B cell (primary cell): ENCODE results near the gene TSPOAP1. TPM values are rescaled to one million over a fixed set of nuclear protein-coding genes. Genes with fewer than 3 reads are reported as not detected.

Experiments
- ATAC-seq: fragments of 200-7000 bp; cut with Tn5 transposase; one replicate; pipeline ENCODE4 v1.10.0; 2021; ENCODE audit warnings: low read depth, mild to moderate bottlenecking, moderate number of reproducible peaks, moderate library complexity
- CTCF ChIA-PET: fragments of 350-600 bp; sonication (Branson Sonifier 250); formaldehyde crosslinking; loops from one replicate; lab custom pipeline; 2021; ENCODE audit warnings: antibody characterized with exemption, inconsistent platforms; lab: Charles Lee
- POLR2A ChIA-PET: fragments of 350-600 bp; sonication (Branson Sonifier 250); formaldehyde crosslinking; loops from one replicate; lab custom pipeline; 2021; ENCODE audit warnings: antibody characterized with exemption; lab: Charles Lee
- DNase-seq: peaks from one replicate; pipeline ENCODE4 v3.0.0; 2013
- H2AFZ ChIP-seq: 2 replicates; pipeline ENCODE4 v1.6.1; 2012; ENCODE audit warnings: mild to moderate bottlenecking, low read depth, low read length; ENCODE audit not compliant: insufficient read depth, poor library complexity, severe bottlenecking
- H3K27ac ChIP-seq, 2 donors: 1 replicate in 1 of 2; 2 replicates in 1 of 2; pipeline ENCODE4 v1.5.1; 2012 to 2013; ENCODE audit warnings: low read length in 2 of 2, mild to moderate bottlenecking in 2 of 2, moderate library complexity in 1 of 2
- H3K27me3 ChIP-seq, 4 experiments: fragments of 200-600 bp in 1 of 4; sonication (generic) in 1 of 4; replicated peaks in 1 of 4; 1 replicate in 2 of 4; 2 replicates in 2 of 4; pipeline versions ENCODE4 v1.6.1 to v1.7.0; 2013 to 2016; ENCODE audit warnings: low read length in 3 of 4, mild to moderate bottlenecking in 2 of 4, mixed read lengths in 1 of 4, moderate library complexity in 1 of 4; ENCODE audit not compliant: insufficient read depth in 4 of 4, control insufficient read depth in 3 of 4; ENCODE audit errors: control extremely low read depth in 1 of 4
- H3K36me3 ChIP-seq, 2 experiments: replicated peaks in 1 of 2; 1 replicate in 1 of 2; 2 replicates in 1 of 2; pipeline versions ENCODE4 v1.6.1 to v1.7.1; 2013; ENCODE audit warnings: low read length in 1 of 2; ENCODE audit not compliant: insufficient read depth in 2 of 2, control insufficient read depth in 1 of 2; ENCODE audit errors: control extremely low read depth in 1 of 2, extremely low read depth in 1 of 2
- H3K4me1 ChIP-seq, 2 donors: fragments of 200-600 bp in 1 of 2; sonication (generic) in 1 of 2; 1 replicate in 1 of 2; 2 replicates in 1 of 2; pipeline versions ENCODE4 v1.5.1 to v1.6.1; 2013 to 2017; ENCODE audit warnings: low read length in 2 of 2; ENCODE audit not compliant: control insufficient read depth in 2 of 2, insufficient read depth in 2 of 2
- H3K4me2 ChIP-seq: replicated peaks from 2 replicates; pipeline ENCODE3; 2012; ENCODE audit warnings: mild to moderate bottlenecking, low read depth, low read length; ENCODE audit not compliant: poor library complexity, severe bottlenecking
- H3K4me3 ChIP-seq, 5 experiments: fragments of 200-600 bp in 1 of 5; sonication (generic) in 1 of 5; 1 replicate in 3 of 5; 2 replicates in 2 of 5; pipeline versions ENCODE4 v1.5.1 to v1.7.0; 2011 to 2016; ENCODE audit warnings: low read length in 4 of 5, mild to moderate bottlenecking in 4 of 5, low read depth in 2 of 5, control low read depth in 1 of 5, moderate library complexity in 1 of 5; ENCODE audit not compliant: insufficient read depth in 1 of 5; ENCODE audit errors: control extremely low read depth in 1 of 5, extremely low read depth in 1 of 5
- H3K79me2 ChIP-seq: fragments of 200-600 bp; sonication (generic); one replicate; pipeline ENCODE4 v1.6.0; 2016; ENCODE audit warnings: low read length; ENCODE audit not compliant: control insufficient read depth, insufficient read depth
- H3K9ac ChIP-seq: fragments of 200-600 bp; sonication (generic); 2 replicates; pipeline ENCODE4 v1.6.1; 2017; ENCODE audit warnings: mild to moderate bottlenecking, low read length, moderate library complexity
- H3K9me3 ChIP-seq, 3 donors: one replicate each; pipeline versions ENCODE4 v1.6.1 to v1.7.1; 2013; ENCODE audit warnings: low read length in 2 of 3; ENCODE audit not compliant: control insufficient read depth in 2 of 3, insufficient read depth in 1 of 3; ENCODE audit errors: control extremely low read depth in 1 of 3
- H4K20me1 ChIP-seq: 2 replicates; pipeline ENCODE4 v1.6.0; 2012; ENCODE audit warnings: mild to moderate bottlenecking, low read length; ENCODE audit not compliant: insufficient read depth, control insufficient read depth, poor library complexity, severe bottlenecking
- H3K27ac Mint-ChIP-seq: one replicate; pipeline ENCODE4 v1.8.0; 2021; ENCODE audit warnings: mixed read lengths
- H3K27me3 Mint-ChIP-seq: one replicate; pipeline ENCODE4 v1.8.0; 2021; ENCODE audit warnings: mixed read lengths
- H3K4me1 Mint-ChIP-seq: one replicate; pipeline ENCODE4 v1.8.0; 2021; ENCODE audit warnings: mixed read lengths
- H3K4me3 Mint-ChIP-seq: one replicate; pipeline ENCODE4 v1.8.0; 2021; ENCODE audit warnings: mixed read lengths
- H3K9me3 Mint-ChIP-seq: one replicate; pipeline ENCODE4 v1.8.0; 2022; ENCODE audit warnings: mixed read lengths; ENCODE audit not compliant: insufficient read depth
- CTCF ChIP-seq: fragments of 200-600 bp; IDR thresholded peaks from one replicate; pipeline ENCODE4 v1.8.0; 2022; ENCODE audit warnings: antibody characterized with exemption, mild to moderate bottlenecking
- EZH2 ChIP-seq: IDR thresholded peaks from 2 replicates; pipeline ENCODE4 v1.6.1; 2012; ENCODE audit warnings: borderline replicate concordance, low read depth, mild to moderate bottlenecking, moderate library complexity, low read length; ENCODE audit not compliant: insufficient read depth, poor library complexity, severe bottlenecking
- WGBS: methylation state at CpG from one replicate; pipeline ENCODE4 v1.1.5; 2013; ENCODE audit warnings: missing lambda C conversion rate; ENCODE audit not compliant: insufficient coverage; 5-methylcytosine and 5-hydroxymethylcytosine counted together
- intact Hi-C: fragments of 100-400 bp; cut with micrococcal nuclease; formaldehyde crosslinking; loops from one replicate; pipeline ENCODE4 v1.10.0; 2022
- polyA plus RNA-seq: library from polyadenylated mRNA; depleted of rRNA; stranded (reverse); fragments of >200 nt; gene quantifications from 2 replicates; pipeline ENCODE4 v1.2.3, GENCODE V29; 2012
- total RNA-seq, 2 donors: library from RNA; stranded (reverse); fragments of 120-200 nt in 1 of 2; gene quantifications; 1 replicate in 1 of 2; 2 replicates in 1 of 2; pipeline versions ENCODE4 v1.2.3 to v1.2.4, GENCODE V29; 2013 to 2022

TSPOAP1 gene
- total and polyA plus RNA-seq, 2 donors (not counting 1 experiment from before 2014, with no cell fraction given): 10.8 to 30.7 TPM

DNA sequence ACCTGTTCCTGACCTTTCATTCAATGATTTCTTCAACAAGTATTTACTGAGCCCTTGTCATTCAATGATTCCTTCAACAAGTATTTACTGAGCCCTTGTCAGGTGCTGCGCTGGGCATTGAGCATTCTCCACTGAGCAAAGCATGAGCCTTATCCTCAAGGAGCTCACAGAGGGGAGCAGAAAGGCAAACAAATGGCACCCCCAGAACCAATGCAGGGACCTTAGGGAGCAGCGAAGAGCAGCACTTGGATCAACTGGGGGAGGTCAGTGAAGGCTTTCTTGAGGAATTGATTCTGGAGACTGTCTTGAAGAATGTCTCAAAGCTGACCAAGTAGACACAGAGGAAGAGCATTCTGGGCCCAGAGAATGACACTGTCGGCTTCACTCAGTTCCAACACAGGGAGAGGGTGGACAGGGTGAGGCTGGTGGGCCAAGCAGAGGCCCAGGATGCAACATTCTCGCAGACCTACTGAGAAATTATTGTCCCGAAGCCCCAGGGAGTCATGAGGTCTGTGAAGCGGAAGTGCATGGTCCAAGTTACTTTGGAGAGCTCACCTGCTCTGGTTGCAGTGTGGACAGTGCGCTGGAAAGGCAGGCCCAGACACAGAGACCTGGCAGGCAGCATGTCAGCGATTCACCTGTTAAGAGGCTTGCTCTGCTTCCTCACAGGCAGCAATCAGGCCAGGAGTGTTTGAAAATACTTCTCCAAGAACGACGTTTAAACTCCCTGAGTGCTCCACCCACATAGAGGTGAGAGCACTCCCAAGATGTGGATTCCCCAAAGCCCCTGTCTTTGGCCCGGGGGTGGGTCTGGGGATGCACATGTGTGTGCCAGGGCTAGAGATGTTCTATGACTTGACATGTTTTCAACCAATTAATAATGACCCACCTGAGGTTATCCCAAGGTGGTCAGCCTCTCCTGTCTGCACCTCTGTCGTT lies 44.7 kb downstream of the TSPOAP1 start:
- Histone ChIP-seq H3K27ac (no peak overlapping the region), H3K79me2 (no peaks in the 10 kb centered on the region), H3K4me3 (no peak overlapping the region), H3K4me1 (peaks cover 0 to 3% of the 10 kb centered on the region in 2 donors), H3K27me3 (peaks cover 0 to 18% (median 1%) of the 10 kb centered on the region in 4 experiments), H4K20me1 (no peaks in the 10 kb centered on the region), H3K4me2 (no peak overlapping the region), H3K36me3 (no peaks in the 10 kb centered on the region), H2AFZ (no peak overlapping the region), H3K9me3 (no peaks in the 10 kb centered on the region), H3K9ac (no peak overlapping the region)
- ATAC-seq (no peak), DNase-seq (no peak)
- H3K27ac Mint-ChIP-seq: no peak overlapping the region
- TF ChIP-seq EZH2 (no peak), CTCF (no peak)
- no peak overlapping the region for H3K4me3 Mint-ChIP-seq
- H3K27me3 Mint-ChIP-seq: peaks cover 34% of the 10 kb centered on the region
- intact Hi-C loops: no loop called here
- H3K4me1 Mint-ChIP-seq: no peaks in the 10 kb centered on the region
- ChIA-PET CTCF (interaction anchor here (1.4 kb wide), 1 partner anchor 33 kb away, joined by 4 read pairs; no protein-coding TSS in a partner anchor), POLR2A (interaction anchor here (0.6 kb wide), 1 partner anchor 272 kb away, joined by 11 read pairs; no protein-coding TSS in a partner anchor)
- H3K9me3 Mint-ChIP-seq: no peaks in the 10 kb centered on the region
- 83% methylated on average over 11 of the region's 12 CpGs for WGBS

DNA sequence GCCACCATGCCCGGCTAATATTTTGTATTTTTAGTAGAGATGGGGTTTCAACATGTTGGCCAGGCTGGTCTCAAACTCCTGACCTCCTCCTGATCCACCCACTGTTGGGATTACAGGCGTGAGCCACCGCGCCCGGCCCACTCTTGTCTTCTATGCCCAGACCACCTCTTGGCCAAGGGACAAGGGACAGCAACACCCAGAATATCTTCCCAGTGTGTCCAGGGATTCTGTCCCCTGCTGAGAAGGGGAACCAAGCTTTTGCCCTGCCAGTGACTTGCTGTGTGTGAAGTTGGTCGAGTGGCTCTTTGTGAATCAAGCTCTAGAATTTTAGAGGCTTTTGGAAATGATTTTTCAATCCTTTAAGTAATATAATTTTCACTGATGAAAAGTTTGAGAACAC lies 46.2 kb downstream of the TSPOAP1 start:
- Mint-ChIP-seq H3K27ac (no peak overlapping the region), H3K4me1 (no peaks in the 10 kb centered on the region), H3K27me3 (peaks cover 32% of the 10 kb centered on the region), H3K4me3 (no peak overlapping the region), H3K9me3 (no peaks in the 10 kb centered on the region)
- ChIA-PET POLR2A (no interaction called here), CTCF (interaction anchor here (1.8 kb wide), 1 partner anchor 22 kb away, joined by 7 read pairs; no protein-coding TSS in a partner anchor)
- Histone ChIP-seq H3K4me2 (no peak overlapping the region), H3K79me2 (no peaks in the 10 kb centered on the region), H3K36me3 (no peaks in the 10 kb centered on the region), H4K20me1 (no peaks in the 10 kb centered on the region), H3K9ac (no peak overlapping the region), H3K9me3 (no peaks in the 10 kb centered on the region), H3K27ac (no peak overlapping the region), H3K4me3 (no peak overlapping the region), H3K4me1 (peaks cover 0 to 3% of the 10 kb centered on the region in 2 donors), H3K27me3 (peaks cover 0 to 20% (median 0%) of the 10 kb centered on the region in 4 experiments), H2AFZ (no peak overlapping the region)
- TF ChIP-seq EZH2 (no peak), CTCF (no peak)
- intact Hi-C loops: no loop called here
- ATAC-seq (no peak), DNase-seq (no peak)
- 100% methylated on average over 2 of the region's 6 CpGs for WGBS
